GM18867 (cell line): ENCODE measurements around the gene BCO1.

Experiments used
- ATAC-seq: cut with Tn5 transposase; IDR thresholded peaks from one replicate; pipeline ENCODE4 v1.9.1; 2021; ENCODE audit warnings: mild to moderate bottlenecking, moderate library complexity; ENCODE audit not compliant: unreplicated experiment

Gene BCO1

GRCh38 chr16:81273223-81273950, 34.9 kb downstream of the BCO1 start:
- ATAC-seq = no peak

DNA sequence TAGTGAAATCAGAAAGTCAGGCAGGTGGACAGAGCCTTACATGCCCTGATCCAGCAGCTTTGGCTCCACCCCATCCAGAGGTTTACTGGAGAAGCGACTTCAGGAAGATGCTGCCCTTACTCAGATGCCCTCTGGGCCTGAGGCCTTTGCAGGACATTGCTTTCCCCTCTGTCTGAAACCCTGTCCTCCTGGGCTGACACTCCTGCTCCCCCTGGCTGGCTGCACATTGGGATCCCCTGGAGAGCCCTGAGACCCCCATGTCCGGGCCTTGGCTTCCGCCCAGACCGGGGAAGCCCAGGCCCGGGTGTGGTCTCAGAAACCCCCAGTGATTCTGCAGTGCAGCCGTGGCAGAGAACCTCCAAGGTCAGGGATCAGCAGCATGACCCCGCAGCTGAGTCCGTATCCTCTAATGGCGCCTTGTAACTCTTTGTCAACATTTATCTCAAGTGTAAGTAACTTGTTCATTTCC, 36.6 kb downstream of the BCO1 start:
- no peak for ATAC-seq

DNA sequence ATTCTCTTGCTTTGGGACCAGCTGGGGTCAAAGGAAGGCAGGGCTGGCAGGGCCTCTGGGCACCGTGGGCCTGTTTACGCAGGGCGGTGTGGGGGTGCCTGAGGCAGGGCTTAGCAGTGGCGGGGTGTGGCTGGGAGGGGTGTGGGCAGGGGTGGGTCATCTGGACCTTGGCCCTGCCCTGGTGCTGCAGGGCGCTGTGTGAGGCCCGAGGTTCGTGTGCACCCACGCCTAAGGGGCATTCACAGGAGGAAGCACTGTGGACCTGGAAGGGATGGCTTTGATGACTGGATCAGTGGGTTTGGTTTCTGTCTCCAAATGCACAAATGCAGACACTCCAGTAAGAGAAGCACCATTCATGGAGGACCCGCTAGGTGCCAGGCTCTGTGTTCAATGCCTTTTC, 37.3 kb downstream of the BCO1 start:
- ATAC-seq = no peak

GRCh38 chr16:81276323-81276722, 37.8 kb downstream of the BCO1 start:
- no peak for ATAC-seq

- ATAC-seq = no peak
These were observed 39.1 kb downstream of the BCO1 start for GRCh38 chr16:81277541-81278080.

GRCh38 chr16:81278526-81278925, 40.0 kb downstream of the BCO1 start:
- no peak for ATAC-seq

DNA sequence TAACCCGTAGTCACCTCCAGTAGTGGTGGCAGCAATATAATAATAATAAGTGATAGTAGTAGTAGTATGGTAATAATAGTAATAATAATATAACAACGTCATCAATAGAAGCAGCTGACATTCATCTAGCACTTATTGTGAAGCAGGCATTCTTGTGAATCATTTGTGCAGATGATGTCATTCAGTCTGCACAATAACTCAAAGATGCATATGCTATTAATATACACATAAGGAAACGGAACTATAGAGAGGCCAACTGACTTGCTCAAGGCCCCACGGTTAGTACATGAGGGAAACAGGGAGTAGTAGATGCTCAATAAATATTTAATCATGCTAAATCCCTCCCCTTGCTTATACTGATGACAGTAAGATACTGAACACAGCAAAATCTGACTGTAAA, 40.9 kb downstream of the BCO1 start:
- no peak for ATAC-seq

DNA sequence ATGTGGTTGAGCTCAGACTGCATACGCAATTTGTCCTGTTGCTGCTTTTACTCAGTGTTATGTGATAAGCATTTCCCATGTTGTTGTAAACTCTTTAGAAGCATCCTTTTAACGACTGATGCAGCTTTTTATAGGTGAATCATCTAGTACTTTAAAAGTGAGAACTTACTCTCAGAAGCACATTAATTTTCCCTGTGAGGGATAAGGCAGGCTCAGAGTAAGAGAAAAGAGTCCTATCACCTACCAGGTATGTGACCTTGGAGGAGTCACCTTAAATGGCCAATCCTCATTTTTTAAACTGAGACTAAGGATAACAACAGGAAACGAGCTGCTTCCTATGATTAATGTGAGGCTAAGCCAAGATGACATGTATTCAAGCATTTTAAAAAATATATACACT, 41.9 kb downstream of the BCO1 start:
- ATAC-seq = no peak

DNA sequence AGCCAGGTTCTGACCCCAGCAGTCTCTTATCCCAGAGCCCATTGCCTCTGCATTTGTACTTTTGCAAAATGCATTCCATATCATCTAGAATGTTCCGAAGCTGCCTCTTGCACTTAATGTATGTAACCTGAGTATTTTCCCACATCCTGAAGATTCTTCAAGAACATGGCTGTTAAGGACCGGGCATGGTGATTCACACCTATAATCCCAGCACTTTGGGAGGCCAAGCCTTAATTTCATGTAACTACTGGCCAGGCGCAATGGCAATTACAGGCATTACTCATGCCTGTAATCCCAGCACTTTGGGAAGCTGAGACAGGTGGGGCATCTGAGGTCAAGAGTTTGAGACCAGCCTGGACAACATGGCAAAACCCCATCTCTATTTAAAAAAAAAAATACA, 44.6 kb downstream of the BCO1 start:
- ATAC-seq = no peak

DNA sequence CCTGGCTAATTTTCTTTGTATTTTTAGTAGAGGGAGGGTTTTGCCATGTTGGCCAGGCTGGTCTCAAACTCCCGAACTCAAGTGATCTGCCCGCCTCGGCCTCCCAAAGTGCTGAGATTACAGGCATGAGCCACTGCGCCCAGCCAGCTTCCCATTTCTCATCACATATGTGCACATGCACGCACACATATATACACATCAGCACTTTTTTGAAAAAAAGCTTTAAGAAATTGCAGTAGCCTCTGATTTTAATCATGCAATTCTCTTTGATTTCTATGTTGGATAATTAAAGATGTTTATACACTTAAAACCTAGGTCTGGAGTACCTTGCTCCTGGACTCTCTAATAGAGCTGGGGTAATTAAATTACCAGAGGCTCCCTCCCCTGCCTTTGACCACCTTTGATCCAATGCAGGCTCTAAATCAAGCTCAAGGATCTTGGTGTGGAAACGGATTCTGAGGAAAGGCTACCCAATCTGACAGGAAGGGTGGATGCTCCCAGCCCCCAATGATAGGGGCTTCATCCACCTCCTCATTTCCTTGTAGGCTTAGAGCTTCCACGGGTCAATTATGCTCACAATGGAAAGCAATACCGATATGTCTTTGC, 46.6 kb downstream of the BCO1 start:
- no peak for ATAC-seq

- ATAC-seq = no peak
These were observed 47.7 kb downstream of the BCO1 start for GRCh38 chr16:81286190-81286589.

DNA sequence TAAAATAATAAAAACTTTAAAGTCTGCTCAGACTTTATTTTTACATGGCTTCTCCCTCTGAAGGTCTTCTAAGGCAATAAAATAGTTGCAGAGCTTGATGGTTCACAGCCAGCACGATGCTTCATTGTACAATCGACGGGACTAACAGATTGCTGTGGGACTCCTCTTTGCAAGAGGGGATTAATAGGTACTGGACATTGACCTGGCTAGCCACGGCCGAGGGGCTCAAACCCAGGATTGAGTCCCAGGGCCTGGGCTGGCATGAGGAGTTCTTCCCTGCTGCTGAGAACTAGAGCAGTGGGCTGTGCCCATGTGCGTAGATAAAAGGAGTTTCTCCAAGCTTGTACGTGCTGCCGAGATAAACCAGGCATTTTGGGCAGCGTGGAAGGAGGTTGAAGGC, 52.6 kb downstream of the BCO1 start:
- ATAC-seq = no peak

GRCh38 chr16:81292936-81293335, 54.4 kb downstream of the BCO1 start:
- no peak for ATAC-seq

DNA sequence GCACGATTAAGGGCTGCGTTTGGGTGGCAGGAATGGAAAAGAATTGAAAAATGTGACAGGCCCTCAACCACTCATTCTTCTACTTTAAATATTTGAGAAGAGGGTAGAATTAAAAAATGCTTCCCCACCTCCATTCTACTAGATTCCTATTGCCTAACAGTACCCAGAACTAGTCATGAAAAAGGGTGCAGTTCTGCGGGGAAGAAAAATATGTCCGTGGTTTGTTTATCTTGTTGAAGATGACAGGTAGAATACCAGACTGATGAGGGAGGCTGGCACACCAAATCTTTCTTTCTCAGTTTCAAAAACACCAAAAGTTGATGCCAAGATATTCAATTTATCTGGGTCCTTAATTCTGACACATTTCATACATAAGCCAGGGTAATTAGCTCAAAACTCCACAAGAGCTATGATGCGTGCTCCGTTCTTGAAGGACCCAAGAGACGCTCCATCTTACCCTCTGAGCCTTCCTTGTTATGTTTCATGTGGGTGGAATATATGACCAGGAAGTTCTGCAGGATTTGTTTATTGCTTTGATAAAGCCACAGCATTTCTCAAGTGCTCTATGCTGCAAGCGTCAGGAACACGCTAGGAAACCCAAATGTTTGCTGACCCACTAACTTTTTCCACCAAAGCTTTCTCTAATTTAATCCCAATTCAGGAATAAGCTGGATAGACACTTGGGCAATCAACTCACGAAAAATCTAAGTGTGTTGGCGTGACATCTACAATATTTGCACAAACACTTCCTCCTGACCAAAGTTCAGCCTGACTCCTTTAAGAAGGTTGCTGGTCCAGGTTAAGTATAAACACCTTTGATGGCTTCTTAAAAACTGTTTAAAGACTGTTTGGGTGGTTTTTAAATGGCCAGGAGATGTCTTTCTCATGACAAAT, 55.7 kb downstream of the BCO1 start:
- no peak for ATAC-seq

DNA sequence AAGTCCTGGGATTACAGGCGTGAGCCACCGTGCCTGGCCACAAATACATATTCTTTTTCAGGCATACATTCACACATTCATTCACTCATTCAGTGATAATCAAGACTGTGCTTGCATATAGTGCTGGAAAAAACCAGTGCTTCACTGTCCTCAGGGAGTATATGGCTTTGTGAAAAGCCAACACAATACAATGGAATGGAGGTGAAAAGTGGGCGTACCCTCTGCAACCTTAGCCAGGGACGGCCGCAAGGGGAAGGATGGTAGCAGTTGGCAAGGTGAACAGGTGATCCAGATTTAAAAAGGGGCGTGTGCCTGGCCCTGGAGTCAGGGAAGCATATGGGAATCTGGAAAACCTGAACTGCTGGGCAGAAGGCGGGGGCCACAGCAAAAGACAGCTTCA, 58.1 kb downstream of the BCO1 start:
- ATAC-seq = no peak

DNA sequence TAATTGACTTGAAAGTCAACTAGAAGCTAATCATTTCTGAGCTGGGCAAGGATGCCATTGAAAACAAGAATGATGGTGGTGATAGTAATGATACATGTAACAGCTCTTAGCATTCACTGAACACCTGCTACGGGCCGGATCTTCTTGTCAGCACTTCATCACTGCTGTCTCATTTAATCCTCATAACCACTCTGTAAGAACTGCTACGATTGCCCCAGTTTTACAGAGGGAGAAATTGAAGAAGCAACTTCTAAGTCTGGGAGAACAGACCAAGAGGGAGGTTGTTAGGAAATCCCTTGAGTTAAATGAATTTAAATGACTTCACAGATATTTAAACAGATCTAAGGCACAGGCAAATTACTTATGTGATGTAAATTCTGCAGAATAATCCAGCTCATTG, 69.3 kb downstream of the BCO1 start:
- ATAC-seq = no peak

- ATAC-seq = no peak
These were observed 71.7 kb downstream of the BCO1 start for GRCh38 chr16:81310045-81310644.

DNA sequence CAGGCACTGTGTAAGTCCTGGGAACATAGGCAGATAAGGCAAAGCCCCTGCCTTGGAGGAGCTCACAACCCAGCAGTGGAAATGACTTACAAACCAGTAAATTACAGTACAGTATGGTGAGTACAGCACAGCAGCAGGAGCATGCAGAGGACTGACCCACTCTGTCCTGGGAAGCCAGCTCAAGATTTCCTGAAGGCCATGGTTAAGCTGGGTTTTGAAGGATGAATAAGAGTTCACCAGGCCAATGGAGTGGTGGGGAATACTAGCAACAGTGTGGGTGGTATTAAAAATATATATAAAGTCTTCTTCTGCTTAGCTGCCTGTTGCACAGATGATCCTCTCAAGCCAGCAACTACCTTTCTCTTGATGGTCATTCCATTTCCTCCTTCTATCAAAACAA, 73.3 kb downstream of the BCO1 start:
- no peak for ATAC-seq

- no peak for ATAC-seq
These were observed 75.5 kb downstream of the BCO1 start for GRCh38 chr16:81313701-81314602.
